HepG2 (cell line): ENCODE results near the gene SYNGAP1. TPM values are rescaled to one million over a fixed set of nuclear protein-coding genes. Genes with fewer than 3 reads are reported as not detected.

Experiments
- ATAC-seq: fragments of 200-7000 bp; cut with Tn5 transposase; 3 replicates; pipeline ENCODE4 v1.9.1; 2020; ENCODE audit warnings: mild to moderate bottlenecking, moderate library complexity
- BruUV-seq: library from RNA; stranded (reverse); fragments of 400-500 nt; replicated peaks from 2 replicates; lab custom pipeline; 2021; lab: Mats Ljungman, UMichigan
- CTCF ChIA-PET: fragments of 300-600 bp; formaldehyde crosslinking; extraction: SDS; loops from one replicate; lab custom pipeline; 2021; ENCODE audit warnings: low total read pairs, inconsistent platforms, low intra/inter-chr PET ratio; lab: Yijun Ruan, JAX
- POLR2A ChIA-PET: fragments of 350-600 bp; sonication (Branson Sonifier 250); formaldehyde crosslinking; loops from one replicate; lab custom pipeline; 2020; ENCODE audit warnings: antibody characterized with exemption, inconsistent platforms; lab: Yijun Ruan, JAX
- DNase-seq: peaks from one replicate; pipeline ENCODE4 v3.0.0-alpha.2; 2015; ENCODE audit warnings: low spot score
- FAIRE-seq: peaks from 3 replicates; lab custom pipeline; 2011; peaks lifted over from hg19 to GRCh38; lab: Jason Lieb, UNC
- H2AFZ ChIP-seq: one replicate; pipeline ENCODE4 v1.6.1; 2011; ENCODE audit warnings: low read length, inconsistent platforms
- H3K27ac ChIP-seq: fragments of 300-600 bp; 3 replicates; pipeline ENCODE4 v1.8.0; 2011; ENCODE audit warnings: mixed run types, mild to moderate bottlenecking, mixed read lengths, low read length, inconsistent platforms; ENCODE audit not compliant: insufficient read depth; ENCODE audit errors: extremely low read length
- H3K27me3 ChIP-seq, 2 experiments: fragments of 200-600 bp in 1 of 2; 2 replicates in 1 of 2; 3 replicates in 1 of 2; pipeline versions ENCODE4 v1.6.0 to v1.8.0; 2011; ENCODE audit warnings: low read length in 2 of 2, mild to moderate bottlenecking in 2 of 2, moderate library complexity in 2 of 2, inconsistent platforms in 1 of 2; ENCODE audit not compliant: insufficient read depth in 2 of 2, control insufficient read depth in 1 of 2
- H3K36me3 ChIP-seq, 2 experiments: fragments of 200-600 bp in 1 of 2; replicated peaks in 1 of 2; 2 replicates in 1 of 2; 3 replicates in 1 of 2; pipeline versions ENCODE4 v1.5.1 to v1.8.0; 2011; ENCODE audit warnings: low read length in 2 of 2, inconsistent platforms in 1 of 2; ENCODE audit not compliant: insufficient read depth in 2 of 2, control insufficient read depth in 1 of 2
- H3K4me1 ChIP-seq: 2 replicates; pipeline ENCODE4 v1.5.1; 2012; ENCODE audit warnings: low read length, inconsistent platforms; ENCODE audit not compliant: insufficient read depth
- H3K4me2 ChIP-seq: 2 replicates; pipeline ENCODE4 v1.6.0; 2011; ENCODE audit warnings: low read depth, low read length, inconsistent platforms
- H3K4me3 ChIP-seq, 3 experiments: fragments of 200-600 bp in 1 of 3; sonication (generic), shearing (Covaris generic) in 1 of 3; replicated peaks in 1 of 3; 2 replicates each; pipeline ENCODE4 v1.5.1; 2011 to 2016; ENCODE audit warnings: low read length in 3 of 3, inconsistent platforms in 2 of 3, low read depth in 2 of 3, mild to moderate bottlenecking in 2 of 3, control low read depth in 1 of 3, mixed read lengths in 1 of 3; ENCODE audit not compliant: insufficient read depth in 1 of 3
- H3K79me2 ChIP-seq: one replicate; pipeline ENCODE4 v1.6.1; 2011; ENCODE audit warnings: low read length, inconsistent platforms; ENCODE audit not compliant: insufficient read depth
- H3K9ac ChIP-seq: 2 replicates; pipeline ENCODE4 v1.6.0; 2011; ENCODE audit warnings: mild to moderate bottlenecking, low read depth, low read length, inconsistent platforms; ENCODE audit not compliant: insufficient read depth
- H3K9me3 ChIP-seq: 2 replicates; pipeline ENCODE4 v1.5.1; 2012; ENCODE audit warnings: mild to moderate bottlenecking, low read length
- H4K20me1 ChIP-seq: 2 replicates; pipeline ENCODE4 v1.6.0; 2011; ENCODE audit warnings: inconsistent platforms, mild to moderate bottlenecking, low read length, moderate library complexity; ENCODE audit not compliant: insufficient read depth
- CREM ChIP-seq, 2 experiments: sonication (generic) in 1 of 2; formaldehyde crosslinking in 1 of 2; IDR thresholded peaks; 2 replicates each; pipeline versions ENCODE4 v1.4.0 to v1.6.1; 2016 to 2020; ENCODE audit warnings: antibody characterized with exemption in 1 of 2, mild to moderate bottlenecking in 1 of 2, missing genetic modification reagents in 1 of 2
- FOXA3 ChIP-seq: IDR thresholded peaks from 2 replicates; pipeline ENCODE4 v1.6.1; 2016; ENCODE audit warnings: missing genetic modification reagents, missing compliant biosample characterization
- KLF15 ChIP-seq: sonication (generic); formaldehyde crosslinking; IDR thresholded peaks from 2 replicates; pipeline ENCODE4 v1.8.1; 2023; ENCODE audit warnings: borderline replicate concordance, mild to moderate bottlenecking, inconsistent platforms, missing genetic modification reagents, mixed read lengths
- NCOA1 ChIP-seq: sonication (generic); formaldehyde crosslinking; IDR thresholded peaks from 2 replicates; pipeline ENCODE4 v1.9.0; 2021; ENCODE audit warnings: missing genetic modification reagents
- SALL2 ChIP-seq: sonication (generic); formaldehyde crosslinking; IDR thresholded peaks from 2 replicates; pipeline ENCODE4 v1.8.1; 2023; ENCODE audit warnings: mild to moderate bottlenecking, missing genetic modification reagents, inconsistent platforms
- SP1 ChIP-seq, 2 experiments: fragments of 450-650 bp in 1 of 2; sonication (generic) in 1 of 2; formaldehyde crosslinking in 1 of 2; IDR thresholded peaks; 2 replicates each; pipeline versions ENCODE4 v1.4.0 to v1.6.1; 2016 to 2020; ENCODE audit warnings: missing genetic modification reagents in 1 of 2
- SP140L ChIP-seq: sonication (generic); formaldehyde crosslinking; IDR thresholded peaks from 2 replicates; pipeline ENCODE4 v1.4.0; 2020; ENCODE audit warnings: missing genetic modification reagents, borderline replicate concordance
- YEATS2 ChIP-seq: sonication (generic); formaldehyde crosslinking; IDR thresholded peaks from 2 replicates; pipeline ENCODE4 v1.4.0; 2020; ENCODE audit warnings: missing genetic modification reagents, borderline replicate concordance
- ZFP1 ChIP-seq: IDR thresholded peaks from 2 replicates; pipeline ENCODE4 v1.6.1; 2016
- ZNF256 ChIP-seq: sonication (generic); formaldehyde crosslinking; conservative IDR thresholded peaks from 2 replicates; pipeline ENCODE4 v1.4.0; 2020; ENCODE audit warnings: missing genetic modification reagents
- ZNF263 ChIP-seq: sonication (generic); formaldehyde crosslinking; IDR thresholded peaks from 2 replicates; pipeline ENCODE4 v1.4.0; 2020; ENCODE audit warnings: missing genetic modification reagents
- ZNF709 ChIP-seq: sonication (generic); formaldehyde crosslinking; IDR thresholded peaks from 2 replicates; pipeline ENCODE4 v1.5.0; 2020; ENCODE audit warnings: mild to moderate bottlenecking, missing genetic modification reagents
- ZNF780A ChIP-seq: sonication (generic); formaldehyde crosslinking; IDR thresholded peaks from 2 replicates; pipeline ENCODE4 v1.8.0; 2022; ENCODE audit warnings: mild to moderate bottlenecking, missing genetic modification reagents, moderate library complexity
- ZNF788 ChIP-seq: sonication (generic); formaldehyde crosslinking; IDR thresholded peaks from 2 replicates; pipeline ENCODE4 v1.5.0; 2020; ENCODE audit warnings: mild to moderate bottlenecking, missing genetic modification reagents, borderline replicate concordance
- ZNF883 ChIP-seq: sonication (generic); formaldehyde crosslinking; IDR thresholded peaks from 2 replicates; pipeline ENCODE4 v1.5.1; 2020; ENCODE audit warnings: mild to moderate bottlenecking, missing genetic modification reagents; ENCODE audit errors: not compliant biosample characterization
- WGBS: methylation state at CpG from one replicate; pipeline ENCODE4 v1.1.6; 2017; ENCODE audit warnings: low lambda C conversion rate; 5-methylcytosine and 5-hydroxymethylcytosine counted together
- in situ Hi-C: cut with HindIII; loops from 2 replicates; pipeline ENCODE4 v1.10.0; 2017; ENCODE audit warnings: low pct_unique_long_range_greater_than_20kb; ENCODE audit not compliant: extremely low pct_ligation_motif_present
- intact Hi-C: fragments of 100-400 bp; cut with micrococcal nuclease; formaldehyde crosslinking; loops from one replicate; pipeline ENCODE4 v1.10.0; 2022; ENCODE audit not compliant: unreplicated experiment
- polyA plus RNA-seq, 8 experiments: library from polyadenylated mRNA; depleted of rRNA in 3 of 8; stranded (reverse) in 7 of 8; unstranded in 1 of 8; fragments of >200 nt; fragmentation: Illumina TruSeq in 4 of 8; extraction: Trizol in 4 of 8; gene quantifications; 2 replicates each; pipeline versions ENCODE4 v1.2.1 to v1.2.3, GENCODE V29; 2011 to 2016; ENCODE audit warnings: low read depth in 4 of 8, missing spikeins in 1 of 8, mixed read lengths in 1 of 8; ENCODE audit not compliant: insufficient read depth in 1 of 8
- total RNA-seq, 5 experiments: library from RNA; depleted of rRNA; stranded (reverse); fragments of >200 nt; fragmentation: Illumina TruSeq; extraction: Trizol; gene quantifications; 2 replicates each; pipeline ENCODE4 v1.2.3, GENCODE V29; 2016; ENCODE audit warnings: low read depth in 1 of 5
- TF ChIP-seq, protein P1 (sequence below): sonication (generic); formaldehyde crosslinking; IDR thresholded peaks from 2 replicates; pipeline ENCODE4 v1.8.1; 2023; ENCODE audit warnings: missing genetic modification reagents, inconsistent platforms, borderline replicate concordance
- TF ChIP-seq, protein P2 (sequence below): sonication (generic); formaldehyde crosslinking; IDR thresholded peaks from 2 replicates; pipeline ENCODE4 v1.8.1; 2022; ENCODE audit warnings: mild to moderate bottlenecking, missing genetic modification reagents

SYNGAP1 gene
- total and polyA plus RNA-seq, 2 of the 13 experiments (the other 11 are each of a cell fraction or from before 2014, with no cell fraction given) = 0.75 to 1.1 TPM

DNA sequence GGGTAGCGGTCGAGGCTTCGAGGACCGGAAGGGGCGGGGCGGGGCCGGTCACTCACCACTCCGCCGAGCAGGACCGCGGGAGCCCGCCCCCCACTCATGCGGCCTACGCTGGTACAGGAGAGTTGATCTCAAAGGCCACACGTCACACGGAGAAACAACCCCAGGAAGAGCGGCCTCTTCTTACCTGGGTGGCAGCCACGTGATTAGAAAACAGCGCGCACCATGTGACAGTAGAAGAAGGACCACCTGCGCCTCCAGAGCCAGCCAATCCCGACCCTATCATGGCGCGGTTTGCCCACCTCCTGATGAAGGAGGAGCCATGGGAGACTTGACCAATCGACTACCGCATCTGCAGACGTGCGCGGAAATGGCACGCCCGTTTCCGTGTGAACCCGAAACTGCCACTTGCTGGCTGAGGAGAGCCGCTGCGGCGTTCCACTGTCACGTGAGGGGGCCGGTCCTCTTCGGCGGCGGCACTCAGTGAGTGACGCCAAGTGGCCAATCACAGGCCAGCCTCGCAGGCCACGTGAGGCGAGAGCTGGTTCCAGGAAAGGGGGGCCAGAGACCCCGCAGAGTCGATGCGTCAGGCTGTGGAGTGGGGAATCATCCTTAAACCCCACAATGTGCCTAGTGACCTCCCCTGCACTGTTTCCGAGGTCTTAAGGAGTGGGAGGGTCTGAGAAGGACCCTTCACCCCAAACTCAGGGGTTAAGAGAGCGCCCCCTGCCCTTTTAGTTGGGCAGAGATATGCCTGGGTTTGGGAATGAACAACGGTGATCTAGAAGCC lies 1.8 kb upstream of the SYNGAP1 start, which contains the start of gene CUTA:
Gene CUTA, minus strand, starts transcription at position 205 of the 787 bp plus-strand sequence. Its CDS starts 107 bp downstream, at position 98.
- peaks cover 16 to 22% of the 10 kb centered on the region in 2 experiments for H3K36me3 ChIP-seq
- POLR2A ChIA-PET = interaction anchor here (0.8 to 2.8 kb wide), 17 partner anchors 8 to 446 kb away, joined by 3 to 23 read pairs (median 7); partner anchors contain the start of genes PFDN6, RPS18, VPS52 and WDR46
- H3K9me3 ChIP-seq = no peaks in the 10 kb centered on the region
- in situ Hi-C loops = loop anchor here (10.0 to 25.0 kb wide), 2 partner anchors 131 to 213 kb away; partner anchors contain the start of genes B3GALT4, HSD17B8, PFDN6 and RGL2
- no peaks in the 10 kb centered on the region for H4K20me1 ChIP-seq
- peak within 1 kb of the TSS; percentile 82 for H3K27ac ChIP-seq
- intact Hi-C loops = loop anchor here (1.0 kb wide), 2 partner anchors 8 to 27 kb away; partner anchors contain the start of gene KIFC1
- peaks cover 21% of the 10 kb centered on the region for H3K79me2 ChIP-seq
- peaks cover 42% of the 10 kb centered on the region for H3K4me1 ChIP-seq
- CTCF ChIA-PET = no interaction called here
- 3% methylated on average over 16 of the region's 51 CpGs for WGBS
- FAIRE-seq (peak; percentile 100), DNase-seq (peak; percentile 100), ATAC-seq (peak; percentile 94)
- peak within 1 kb of the TSS; percentile 97 for H3K4me2 ChIP-seq
- H3K4me3 ChIP-seq = peak within 1 kb of the TSS; percentile 68 to 96 (median 82)
- no peak within 1 kb of the TSS for H2AFZ ChIP-seq
- H3K9ac ChIP-seq = peak within 1 kb of the TSS; percentile 85
- peaks cover 2 to 21% of the 10 kb centered on the region in 2 experiments; a peak in 3 of 5 replicates for H3K27me3 ChIP-seq
- BruUV-seq = no TSS peak
- TF ChIP-seq ZNF883 (CRISPR knock-in tag) (peak; percentile 96), ZNF780A (CRISPR knock-in tag) (no peak), KLF15 (peak; percentile 58; the same call in 1 of the 2 replicates), ZNF788 (peak; percentile 79), ZFP1 (0 out of 2 replicates have a peak, but pooled peaks have one; percentile 71), ZNF263 (CRISPR knock-in tag) (peak; percentile 36; the same call in 1 of the 2 replicates), FOXA3 (peak; percentile 27; the same call in 1 of the 2 replicates), ZNF709 (CRISPR knock-in tag) (peak; percentile 88), SP140L (CRISPR knock-in tag) (no peak), ZNF256 (peak; percentile 92; the same call in 1 of the 2 replicates), SP1 (IDR thresholded peaks at IDR 0.05) (no peak), SP1 (CRISPR knock-in tag; IDR thresholded peaks at IDR 0.05) (peak; percentile 91), NCOA1 (0 out of 2 replicates have a peak, but pooled peaks have one; percentile 22), YEATS2 (CRISPR knock-in tag) (peak; percentile 96), SALL2 (CRISPR knock-in tag) (peak; percentile 92), CREM (IDR thresholded peaks at IDR 0.05) (peak; percentile 89), CREM (CRISPR knock-in tag; IDR thresholded peaks at IDR 0.05) (no peak)
- TF ChIP-seq, protein P1, sequence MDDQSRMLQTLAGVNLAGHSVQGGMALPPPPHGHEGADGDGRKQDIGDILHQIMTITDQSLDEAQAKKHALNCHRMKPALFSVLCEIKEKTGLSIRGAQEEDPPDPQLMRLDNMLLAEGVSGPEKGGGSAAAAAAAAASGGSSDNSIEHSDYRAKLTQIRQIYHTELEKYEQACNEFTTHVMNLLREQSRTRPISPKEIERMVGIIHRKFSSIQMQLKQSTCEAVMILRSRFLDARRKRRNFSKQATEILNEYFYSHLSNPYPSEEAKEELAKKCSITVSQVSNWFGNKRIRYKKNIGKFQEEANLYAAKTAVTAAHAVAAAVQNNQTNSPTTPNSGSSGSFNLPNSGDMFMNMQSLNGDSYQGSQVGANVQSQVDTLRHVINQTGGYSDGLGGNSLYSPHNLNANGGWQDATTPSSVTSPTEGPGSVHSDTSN (CRISPR knock-in tag) = no peak
- TF ChIP-seq, protein P2, sequence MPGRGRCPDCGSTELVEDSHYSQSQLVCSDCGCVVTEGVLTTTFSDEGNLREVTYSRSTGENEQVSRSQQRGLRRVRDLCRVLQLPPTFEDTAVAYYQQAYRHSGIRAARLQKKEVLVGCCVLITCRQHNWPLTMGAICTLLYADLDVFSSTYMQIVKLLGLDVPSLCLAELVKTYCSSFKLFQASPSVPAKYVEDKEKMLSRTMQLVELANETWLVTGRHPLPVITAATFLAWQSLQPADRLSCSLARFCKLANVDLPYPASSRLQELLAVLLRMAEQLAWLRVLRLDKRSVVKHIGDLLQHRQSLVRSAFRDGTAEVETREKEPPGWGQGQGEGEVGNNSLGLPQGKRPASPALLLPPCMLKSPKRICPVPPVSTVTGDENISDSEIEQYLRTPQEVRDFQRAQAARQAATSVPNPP (CRISPR knock-in tag) = no peak; the same call in 1 of the 2 replicates
